C4-2B (cell line): ENCODE data around the gene RPF1.
A peak's percentile ranks its signal among the peaks of the same experiment; 100 is the strongest.

Source experiments
- H3K27ac ChIP-seq: fragments of 450-650 bp; 2 replicates; pipeline ENCODE4 v1.5.1; 2017
- CTCF ChIP-seq: fragments of 450-650 bp; conservative IDR thresholded peaks from 2 replicates; pipeline ENCODE4 v1.5.1; 2017; ENCODE audit warnings: mild to moderate bottlenecking
- ZFX ChIP-seq: fragments of 450-650 bp; IDR thresholded peaks from 2 replicates; pipeline ENCODE4 v1.6.1; 2017

RPF1 gene

GRCh38 chr1:84478876-84479868, at the start of gene RPF1:
Gene RPF1 (plus strand): TSS chr1:84479266. CDS start chr1:84479282, 16 bp downstream.
- peak within 1 kb of the TSS; percentile 87 for H3K27ac ChIP-seq
- no peak for TF ChIP-seq ZFX
- TF ChIP-seq CTCF: 0 out of 2 replicates have a peak, but pooled peaks have one; percentile 12

GRCh38 chr1:84430546-84430945, 48.5 kb upstream of the RPF1 start:
- H3K27ac ChIP-seq: no peak overlapping the region; the same call in 1 of the 2 replicates

GRCh38 chr1:84433258-84434080, 45.6 kb upstream of the RPF1 start:
- peak overlapping the region; percentile 78 for H3K27ac ChIP-seq
- TF ChIP-seq CTCF (peak; percentile 93), ZFX (no peak)

More at GRCh38 chr1:84430546-84430945, 48.5 kb upstream of the RPF1 start:
- TF ChIP-seq CTCF (no peak), ZFX (no peak)

- TF ChIP-seq ZFX: no peak
- peak; percentile 71 for TF ChIP-seq CTCF
- H3K27ac ChIP-seq: peak overlapping the region; percentile 68
These were observed 44.8 kb upstream of the RPF1 start for GRCh38 chr1:84434081-84434769.

- H3K27ac ChIP-seq: peak overlapping the region; percentile 68; the same call in 1 of the 2 replicates
- TF ChIP-seq CTCF (no peak), ZFX (no peak)
These were observed 44.1 kb upstream of the RPF1 start for GRCh38 chr1:84434801-84435549.

GRCh38 chr1:84436876-84437655, 42.0 kb upstream of the RPF1 start:
- H3K27ac ChIP-seq: peak overlapping the region; percentile 29; the same call in 1 of the 2 replicates
- TF ChIP-seq ZFX (no peak), CTCF (no peak)
